Thyroid gland (tissue), 4 donors: ENCODE measurements around the gene FAM20A.

Source experiments
- POLR2A ChIP-seq, 2 donors: fragments of 450-650 bp; IDR thresholded peaks; one replicate each; pipeline ENCODE4 v1.6.1; 2017; ENCODE audit warnings: antibody characterized with exemption in 2 of 2, mild to moderate bottlenecking in 2 of 2, moderate library complexity in 1 of 2
- TF ChIP-seq, protein P1 (sequence below), 6 experiments: fragments of 200-600 bp in 3 of 6; fragments of 450-650 bp in 3 of 6; sonication (generic) in 3 of 6; IDR thresholded peaks; one replicate each; pipeline ENCODE4 v1.5.1; 2016 to 2019; ENCODE audit warnings: antibody characterized with exemption in 6 of 6, mild to moderate bottlenecking in 2 of 6, inconsistent platforms in 1 of 6, moderate library complexity in 1 of 6

DNA sequence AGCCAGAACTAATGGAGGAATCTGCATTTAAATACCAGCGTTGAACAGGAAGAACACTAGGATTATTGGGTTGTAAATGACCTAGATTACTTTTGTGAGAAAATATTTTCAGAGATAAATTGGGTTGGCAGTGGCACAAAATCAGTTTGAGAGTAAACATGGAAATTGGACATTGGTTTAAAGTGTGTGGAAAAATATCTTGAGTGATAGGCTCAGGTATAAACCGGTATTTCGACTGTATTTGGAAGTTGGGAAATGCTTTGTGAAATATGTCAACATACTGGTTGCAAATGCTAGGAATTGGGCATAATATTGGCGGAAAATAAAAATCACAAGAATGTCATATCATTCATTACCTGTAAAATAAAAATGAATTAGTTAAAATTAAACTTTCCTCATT, 73.9 kb downstream of the FAM20A start:
- no peak for TF ChIP-seq POLR2A (IDR thresholded peaks at IDR 0.05)
- TF ChIP-seq, protein P1, sequence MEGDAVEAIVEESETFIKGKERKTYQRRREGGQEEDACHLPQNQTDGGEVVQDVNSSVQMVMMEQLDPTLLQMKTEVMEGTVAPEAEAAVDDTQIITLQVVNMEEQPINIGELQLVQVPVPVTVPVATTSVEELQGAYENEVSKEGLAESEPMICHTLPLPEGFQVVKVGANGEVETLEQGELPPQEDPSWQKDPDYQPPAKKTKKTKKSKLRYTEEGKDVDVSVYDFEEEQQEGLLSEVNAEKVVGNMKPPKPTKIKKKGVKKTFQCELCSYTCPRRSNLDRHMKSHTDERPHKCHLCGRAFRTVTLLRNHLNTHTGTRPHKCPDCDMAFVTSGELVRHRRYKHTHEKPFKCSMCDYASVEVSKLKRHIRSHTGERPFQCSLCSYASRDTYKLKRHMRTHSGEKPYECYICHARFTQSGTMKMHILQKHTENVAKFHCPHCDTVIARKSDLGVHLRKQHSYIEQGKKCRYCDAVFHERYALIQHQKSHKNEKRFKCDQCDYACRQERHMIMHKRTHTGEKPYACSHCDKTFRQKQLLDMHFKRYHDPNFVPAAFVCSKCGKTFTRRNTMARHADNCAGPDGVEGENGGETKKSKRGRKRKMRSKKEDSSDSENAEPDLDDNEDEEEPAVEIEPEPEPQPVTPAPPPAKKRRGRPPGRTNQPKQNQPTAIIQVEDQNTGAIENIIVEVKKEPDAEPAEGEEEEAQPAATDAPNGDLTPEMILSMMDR (IDR thresholded peaks at IDR 0.05) = no peak
